IPS-18c (cell line): Measurements from ENCODE around the gene JAK1.
"Not testable (repeated sequence)": the region's sequence is repeated elsewhere in the genome, so short reads cannot be mapped to it uniquely, and the experiment has no call there.

Experiments used
- H3K4me3 ChIP-seq: 2 replicates; pipeline ENCODE4 v1.7.0; 2013; ENCODE audit warnings: low read depth, mild to moderate bottlenecking, low read length, moderate library complexity; ENCODE audit not compliant: insufficient read depth
- H3K9me3 ChIP-seq: one replicate; pipeline ENCODE4 v1.6.1; 2013; ENCODE audit warnings: mild to moderate bottlenecking, low read length, moderate library complexity; ENCODE audit not compliant: control insufficient read depth, insufficient read depth

The JAK1 gene

GRCh38 chr1:64935551-64936155, 30.7 kb downstream of the JAK1 start:
- no peak overlapping the region for H3K4me3 ChIP-seq

GRCh38 chr1:64934878-64935275, 31.5 kb downstream of the JAK1 start:
- Histone ChIP-seq H3K9me3 (no peaks in the 10 kb centered on the region), H3K4me3 (no peak overlapping the region)

More at GRCh38 chr1:64935551-64936155, 30.7 kb downstream of the JAK1 start:
- H3K9me3 ChIP-seq: no peaks in the 10 kb centered on the region

- H3K9me3 ChIP-seq: no peaks in the 10 kb centered on the region
- no peak overlapping the region for H3K4me3 ChIP-seq
Measured at GRCh38 chr1:64934115-64934877, 32.1 kb downstream of the JAK1 start.

- Histone ChIP-seq H3K9me3 (no peaks in the 10 kb centered on the region), H3K4me3 (no peak overlapping the region)
Measured at GRCh38 chr1:64933296-64934070, 32.9 kb downstream of the JAK1 start.

GRCh38 chr1:64932962-64933295, 33.4 kb downstream of the JAK1 start:
- no peak overlapping the region for H3K4me3 ChIP-seq

GRCh38 chr1:64930640-64931039, 35.7 kb downstream of the JAK1 start:
- not testable (repeated sequence) for H3K9me3 ChIP-seq, H3K4me3 ChIP-seq

More at GRCh38 chr1:64932962-64933295, 33.4 kb downstream of the JAK1 start:
- H3K9me3 ChIP-seq: no peaks in the 10 kb centered on the region

- H3K4me3 ChIP-seq: no peak overlapping the region
- no peaks in the 10 kb centered on the region for H3K9me3 ChIP-seq
Measured at GRCh38 chr1:64929221-64929620, 37.1 kb downstream of the JAK1 start.

- Histone ChIP-seq H3K4me3 (no peak overlapping the region), H3K9me3 (no peaks in the 10 kb centered on the region)
Measured at GRCh38 chr1:64928325-64928724, 38.0 kb downstream of the JAK1 start.

- Histone ChIP-seq H3K4me3 (no peak overlapping the region), H3K9me3 (no peaks in the 10 kb centered on the region)
Measured at GRCh38 chr1:64925594-64925993, 40.8 kb downstream of the JAK1 start.

- H3K9me3 ChIP-seq: no peaks in the 10 kb centered on the region
- no peak overlapping the region for H3K4me3 ChIP-seq
Measured at GRCh38 chr1:64923294-64923718, 43.0 kb downstream of the JAK1 start.

GRCh38 chr1:64922336-64922735, 44.0 kb downstream of the JAK1 start:
- no peaks in the 10 kb centered on the region for H3K9me3 ChIP-seq
- H3K4me3 ChIP-seq: no peak overlapping the region

GRCh38 chr1:64921771-64922170, 44.6 kb downstream of the JAK1 start:
- no peak overlapping the region for H3K4me3 ChIP-seq

GRCh38 chr1:64920941-64921589, 45.3 kb downstream of the JAK1 start:
- Histone ChIP-seq H3K4me3 (no peak overlapping the region), H3K9me3 (no peaks in the 10 kb centered on the region)

More at GRCh38 chr1:64921771-64922170, 44.6 kb downstream of the JAK1 start:
- H3K9me3 ChIP-seq: no peaks in the 10 kb centered on the region

GRCh38 chr1:64919120-64919519, 47.2 kb downstream of the JAK1 start:
- H3K4me3 ChIP-seq, H3K9me3 ChIP-seq: not testable (repeated sequence)

- no peaks in the 10 kb centered on the region for H3K9me3 ChIP-seq
- H3K4me3 ChIP-seq: no peak overlapping the region
Measured at GRCh38 chr1:64917907-64918306, 48.4 kb downstream of the JAK1 start.

GRCh38 chr1:64917328-64917861, 49.0 kb downstream of the JAK1 start:
- H3K9me3 ChIP-seq: no peaks in the 10 kb centered on the region
- H3K4me3 ChIP-seq: no peak overlapping the region
